Epithelial cell of proximal tubule (primary cell): ENCODE measurements around the gene GTF3C5. TPM values are rescaled to one million over a fixed set of nuclear protein-coding genes. Genes with fewer than 3 reads are reported as not detected.
"Not testable (repeated sequence)": the region's sequence is repeated elsewhere in the genome, so short reads cannot be mapped to it uniquely, and the experiment has no call there.

Experiments
- DNase-seq: peaks from one replicate; pipeline ENCODE4 v3.0.0-alpha.2; 2011; ENCODE audit warnings: low read depth
- H3K4me3 ChIP-seq: 2 replicates; pipeline ENCODE4 v1.5.1; 2011; ENCODE audit warnings: low read depth, mild to moderate bottlenecking, low read length
- total RNA-seq: library from RNA; depleted of rRNA; stranded (reverse); fragments of >200 nt; gene quantifications from 2 replicates; pipeline ENCODE4 v1.2.3, GENCODE V29; 2015
- TF ChIP-seq, protein P1 (sequence below): conservative IDR thresholded peaks from 2 replicates; pipeline ENCODE4 v1.5.1; 2012; ENCODE audit warnings: low read depth, mild to moderate bottlenecking, low read length

Gene GTF3C5
- total RNA-seq, 1 donor from 2014 or later: 112 TPM

DNA sequence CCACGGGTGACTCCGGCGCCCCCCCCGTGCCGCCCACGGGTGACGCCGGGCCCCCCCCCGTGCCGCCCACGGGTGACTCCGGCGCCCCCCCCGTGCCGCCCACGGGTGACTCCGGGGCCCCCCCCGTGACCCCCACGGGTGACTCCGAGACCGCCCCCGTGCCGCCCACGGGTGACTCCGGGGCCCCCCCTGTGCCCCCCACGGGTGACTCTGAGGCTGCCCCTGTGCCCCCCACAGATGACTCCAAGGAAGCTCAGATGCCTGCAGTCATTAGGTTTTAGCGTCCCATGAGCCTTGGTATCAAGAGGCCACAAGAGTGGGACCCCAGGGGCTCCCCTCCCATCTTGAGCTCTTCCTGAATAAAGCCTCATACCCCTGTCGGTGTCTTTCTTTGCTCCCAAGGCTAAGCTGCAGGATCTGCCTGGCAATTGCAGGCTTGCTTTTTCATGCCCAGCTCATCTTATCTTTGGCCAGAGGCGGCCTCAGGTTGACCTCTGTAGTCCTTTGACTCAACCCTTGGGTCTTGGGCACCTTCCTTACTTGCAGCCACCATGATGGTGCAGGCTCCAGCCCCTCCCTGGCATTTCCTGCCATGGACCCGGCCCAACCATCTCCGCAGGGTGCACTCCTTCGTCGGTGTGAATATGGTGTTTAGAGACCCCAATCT lies 40.8 kb downstream of the GTF3C5 start:
- DNase-seq: no peak
- TF ChIP-seq, protein P1, sequence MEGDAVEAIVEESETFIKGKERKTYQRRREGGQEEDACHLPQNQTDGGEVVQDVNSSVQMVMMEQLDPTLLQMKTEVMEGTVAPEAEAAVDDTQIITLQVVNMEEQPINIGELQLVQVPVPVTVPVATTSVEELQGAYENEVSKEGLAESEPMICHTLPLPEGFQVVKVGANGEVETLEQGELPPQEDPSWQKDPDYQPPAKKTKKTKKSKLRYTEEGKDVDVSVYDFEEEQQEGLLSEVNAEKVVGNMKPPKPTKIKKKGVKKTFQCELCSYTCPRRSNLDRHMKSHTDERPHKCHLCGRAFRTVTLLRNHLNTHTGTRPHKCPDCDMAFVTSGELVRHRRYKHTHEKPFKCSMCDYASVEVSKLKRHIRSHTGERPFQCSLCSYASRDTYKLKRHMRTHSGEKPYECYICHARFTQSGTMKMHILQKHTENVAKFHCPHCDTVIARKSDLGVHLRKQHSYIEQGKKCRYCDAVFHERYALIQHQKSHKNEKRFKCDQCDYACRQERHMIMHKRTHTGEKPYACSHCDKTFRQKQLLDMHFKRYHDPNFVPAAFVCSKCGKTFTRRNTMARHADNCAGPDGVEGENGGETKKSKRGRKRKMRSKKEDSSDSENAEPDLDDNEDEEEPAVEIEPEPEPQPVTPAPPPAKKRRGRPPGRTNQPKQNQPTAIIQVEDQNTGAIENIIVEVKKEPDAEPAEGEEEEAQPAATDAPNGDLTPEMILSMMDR: no peak

GRCh38 chr9:133072210-133072609 lies 41.4 kb downstream of the GTF3C5 start:
- DNase-seq, H3K4me3 ChIP-seq: not testable (repeated sequence)

More for the DNA sequence above, 40.8 kb downstream of the GTF3C5 start:
- H3K4me3 ChIP-seq: no peak overlapping the region

DNA sequence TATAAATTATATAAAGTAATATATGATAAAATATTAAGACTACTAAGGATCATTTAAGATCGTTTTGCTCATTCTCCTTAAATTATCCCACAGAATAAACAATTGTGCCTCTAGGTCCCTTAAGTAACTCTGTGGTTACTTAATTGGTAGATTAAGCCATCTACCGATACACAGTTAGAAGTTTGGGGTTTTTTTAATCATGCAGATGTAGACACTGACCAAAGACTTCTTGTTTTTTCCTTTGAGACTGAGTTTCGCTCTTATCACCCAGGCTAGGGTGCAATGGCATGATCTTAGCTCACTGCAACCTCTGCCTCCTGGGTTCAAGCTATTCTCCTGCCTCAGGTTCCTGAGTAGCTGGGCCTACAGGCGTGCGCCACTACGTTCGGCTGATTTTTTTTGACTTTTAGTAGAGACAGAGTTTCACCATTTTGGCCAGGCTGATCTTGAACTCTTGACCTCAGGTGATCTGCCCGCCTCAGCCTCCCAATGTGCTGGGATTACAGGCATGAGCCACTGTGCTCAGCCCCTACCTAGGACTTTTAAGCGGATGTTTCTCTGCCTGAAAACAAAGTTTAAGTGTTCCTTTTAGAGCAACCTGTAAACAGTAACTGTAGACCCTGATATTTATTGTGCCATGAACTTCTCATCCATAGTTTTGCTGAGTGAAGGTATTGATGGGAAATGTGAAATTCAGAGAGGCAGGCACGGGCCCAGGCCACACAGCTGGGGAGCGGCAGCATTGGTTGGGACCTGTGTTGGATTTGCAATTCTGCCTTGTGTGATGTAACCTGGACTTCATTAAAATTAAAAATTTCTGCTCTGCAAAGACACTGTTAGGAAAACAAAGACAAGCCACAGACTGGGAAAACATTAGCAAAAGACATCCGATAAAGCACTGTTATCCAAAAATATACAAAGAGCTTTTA lies 42.6 kb downstream of the GTF3C5 start:
- DNase-seq: no peak
- TF ChIP-seq, protein P1: no peak
- no peak overlapping the region for H3K4me3 ChIP-seq

DNA sequence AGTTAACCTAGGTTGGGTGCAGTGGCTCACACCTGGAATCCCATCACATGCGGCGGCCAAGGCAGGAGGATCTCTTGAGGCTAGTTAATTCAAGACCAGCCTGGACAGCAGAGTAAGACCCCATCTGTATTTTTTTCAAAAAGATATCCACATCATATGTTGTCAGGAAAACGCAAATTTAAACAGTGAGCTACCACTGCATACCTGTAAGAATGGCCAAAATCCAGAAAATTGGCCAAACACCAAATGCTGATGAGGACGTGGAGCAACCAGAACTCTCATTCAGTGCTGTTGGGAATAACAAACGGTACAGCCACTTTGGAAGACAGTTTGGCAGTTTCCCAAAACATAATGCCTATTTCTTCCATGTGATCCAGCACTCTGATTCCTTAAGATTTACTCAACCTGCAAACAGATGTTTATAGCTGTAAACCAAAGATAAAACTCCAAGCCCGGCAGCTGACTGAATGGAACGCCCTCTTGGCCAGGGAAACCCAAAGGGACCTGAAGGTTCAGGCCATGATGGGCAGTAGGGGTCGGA lies 43.4 kb downstream of the GTF3C5 start:
- TF ChIP-seq, protein P1: no peak
- DNase-seq: no peak

DNA sequence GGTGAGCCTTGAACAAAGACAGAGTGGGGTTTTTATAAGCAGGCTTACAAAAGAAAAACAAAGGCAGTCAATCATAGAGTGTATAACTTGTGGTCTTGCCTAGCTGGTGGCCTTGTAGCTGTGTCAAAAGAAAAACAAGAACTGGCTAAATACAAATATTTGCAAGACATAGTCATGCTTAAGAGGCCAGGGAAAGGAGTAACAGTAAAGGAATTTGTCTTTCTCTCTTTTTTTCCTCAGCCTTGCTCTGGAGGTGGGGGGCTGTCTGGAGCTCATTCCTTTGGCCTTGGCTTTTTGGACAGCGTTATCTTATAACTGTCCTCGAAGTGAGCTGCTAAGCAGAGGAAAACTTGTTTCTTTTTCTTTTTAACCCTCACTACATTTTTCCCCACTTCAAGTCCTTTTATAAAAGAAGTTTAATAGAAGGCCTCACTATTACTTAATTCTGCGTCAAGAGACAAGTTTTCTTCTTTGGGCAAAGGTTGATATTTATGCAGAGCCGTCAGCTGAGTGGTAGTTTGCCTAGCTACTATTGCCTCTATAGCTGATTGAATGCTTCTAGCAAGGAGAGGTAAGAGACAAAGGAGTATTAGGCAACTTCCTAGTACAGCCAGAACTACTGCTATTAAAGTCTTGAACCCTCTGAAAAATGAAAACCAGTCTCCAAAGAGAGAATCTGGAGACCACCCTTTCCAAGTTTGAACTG lies 45.3 kb downstream of the GTF3C5 start:
- TF ChIP-seq, protein P1: no peak
- H3K4me3 ChIP-seq: no peak overlapping the region
- peak; percentile 35 for DNase-seq

More for the DNA sequence above, 43.4 kb downstream of the GTF3C5 start:
- H3K4me3 ChIP-seq: no peak overlapping the region

DNA sequence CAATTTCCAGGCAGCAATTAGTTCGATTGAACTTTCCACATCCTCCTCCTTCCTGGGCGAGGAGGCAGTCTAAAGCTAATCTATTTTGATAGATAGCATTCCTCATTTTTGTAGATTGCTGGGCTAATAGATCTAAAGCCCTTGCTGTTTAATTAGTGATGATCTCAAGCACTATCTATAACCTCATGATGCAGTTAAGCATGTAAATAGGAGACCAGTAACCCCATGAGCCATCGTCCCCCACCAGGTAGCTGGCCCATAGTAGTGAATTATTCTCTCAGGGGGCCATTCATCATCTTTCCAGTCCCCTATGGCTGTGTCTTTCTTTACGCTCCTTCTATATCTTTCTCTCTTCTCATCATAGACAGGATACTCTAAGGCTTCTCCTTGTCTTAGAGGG lies 45.9 kb downstream of the GTF3C5 start:
- TF ChIP-seq, protein P1: no peak
- DNase-seq: no peak
- no peak overlapping the region for H3K4me3 ChIP-seq

DNA sequence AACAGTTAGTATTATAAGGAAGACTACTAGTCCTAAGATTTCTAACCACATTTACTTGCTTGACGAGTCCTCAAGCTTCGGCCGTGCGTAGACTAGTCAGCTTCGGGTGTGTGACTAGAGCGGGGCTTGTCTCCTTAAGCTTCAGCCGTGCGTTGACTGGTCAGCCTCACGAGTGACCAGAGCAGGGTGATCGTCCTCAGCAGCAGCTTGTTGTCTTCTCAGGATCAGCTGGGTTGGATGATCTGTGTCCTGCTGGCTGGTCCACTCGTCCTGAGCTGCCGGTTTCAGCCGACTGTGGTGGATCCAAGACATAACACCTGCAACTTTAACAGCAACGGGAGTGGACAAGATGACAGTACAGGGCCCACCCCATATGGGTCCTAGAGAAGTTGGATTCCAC lies 47.7 kb downstream of the GTF3C5 start:
- no peak for DNase-seq
- H3K4me3 ChIP-seq: no peak overlapping the region
- TF ChIP-seq, protein P1: no peak
